Mesenchymal stem cell (in vitro differentiated cells and primary cell): Measurements from ENCODE around the gene CDKN3.

Experiments
- DNase-seq: peaks from one replicate; pipeline ENCODE4 v3.0.0-alpha.2; 2013
- H2AFZ ChIP-seq: one replicate; pipeline ENCODE4 v1.6.1; 2013; ENCODE audit warnings: low read depth, mild to moderate bottlenecking, control low read depth, inconsistent platforms, low read length, moderate library complexity
- H2AK5ac ChIP-seq: 2 replicates; pipeline ENCODE4 v1.6.1; 2013; ENCODE audit warnings: low read length, moderate library complexity, mild to moderate bottlenecking, inconsistent platforms; ENCODE audit not compliant: severe bottlenecking
- H2BK120ac ChIP-seq: one replicate; pipeline ENCODE4 v1.6.1; 2013; ENCODE audit warnings: low read depth, mild to moderate bottlenecking, inconsistent platforms, low read length, moderate library complexity
- H2BK12ac ChIP-seq, 2 experiments: one replicate each; pipeline ENCODE4 v1.6.1; 2013; ENCODE audit warnings: inconsistent platforms in 2 of 2, low read length in 2 of 2, mild to moderate bottlenecking in 2 of 2, moderate library complexity in 2 of 2, control low read depth in 1 of 2
- H2BK15ac ChIP-seq: one replicate; pipeline ENCODE4 v1.6.1; 2013; ENCODE audit warnings: mild to moderate bottlenecking, low read depth, inconsistent platforms; ENCODE audit not compliant: poor library complexity, severe bottlenecking
- H2BK5ac ChIP-seq: 2 replicates; pipeline ENCODE4 v1.6.1; 2013; ENCODE audit warnings: low read depth, mild to moderate bottlenecking, low read length, control low read depth, inconsistent platforms; ENCODE audit not compliant: poor library complexity, severe bottlenecking
- H3K14ac ChIP-seq, 2 experiments: one replicate each; pipeline ENCODE4 v1.6.1; 2013; ENCODE audit warnings: inconsistent platforms in 2 of 2, low read length in 2 of 2, control low read depth in 1 of 2, mild to moderate bottlenecking in 1 of 2, moderate library complexity in 1 of 2
- H3K18ac ChIP-seq, 2 experiments: one replicate each; pipeline ENCODE4 v1.6.1; 2013; ENCODE audit warnings: inconsistent platforms in 2 of 2, low read length in 2 of 2, control low read depth in 1 of 2, low read depth in 1 of 2, mild to moderate bottlenecking in 1 of 2
- H3K23ac ChIP-seq, 2 experiments: one replicate each; pipeline ENCODE4 v1.6.1; 2013; ENCODE audit warnings: inconsistent platforms in 2 of 2, low read length in 2 of 2, mild to moderate bottlenecking in 2 of 2, moderate library complexity in 2 of 2, control low read depth in 1 of 2
- H3K27ac ChIP-seq: 2 replicates; pipeline ENCODE4 v1.5.1; 2013; ENCODE audit warnings: mild to moderate bottlenecking, moderate library complexity, low read length, control low read depth, inconsistent platforms; ENCODE audit not compliant: poor library complexity, severe bottlenecking
- H3K27me3 ChIP-seq, 2 experiments: 2 replicates each; pipeline versions ENCODE4 v1.6.1 to v1.7.0; 2013; ENCODE audit warnings: low read length in 2 of 2, mild to moderate bottlenecking in 2 of 2, moderate library complexity in 2 of 2, control low read depth in 1 of 2, inconsistent platforms in 1 of 2; ENCODE audit not compliant: control insufficient read depth in 1 of 2, insufficient read depth in 1 of 2
- H3K36me3 ChIP-seq, 2 experiments: 2 replicates each; pipeline versions ENCODE4 v1.6.1 to v1.7.0; 2013; ENCODE audit warnings: low read length in 2 of 2, control low read depth in 1 of 2, inconsistent platforms in 1 of 2, low read depth in 1 of 2, mild to moderate bottlenecking in 1 of 2; ENCODE audit not compliant: insufficient read depth in 2 of 2, control insufficient read depth in 1 of 2
- H3K4ac ChIP-seq, 2 experiments: one replicate each; pipeline ENCODE4 v1.6.1; 2013; ENCODE audit warnings: inconsistent platforms in 2 of 2, low read length in 2 of 2, mild to moderate bottlenecking in 2 of 2, moderate library complexity in 2 of 2, control low read depth in 1 of 2, low read depth in 1 of 2
- H3K4me1 ChIP-seq: 2 replicates; pipeline ENCODE4 v1.6.1; 2013; ENCODE audit warnings: low read depth, low read length, control low read depth; ENCODE audit not compliant: control insufficient read depth, insufficient read depth
- H3K4me2 ChIP-seq: 2 replicates; pipeline ENCODE4 v1.6.1; 2013; ENCODE audit warnings: low read length, mild to moderate bottlenecking, inconsistent platforms; ENCODE audit not compliant: poor library complexity, severe bottlenecking
- H3K4me3 ChIP-seq, 2 experiments: 2 replicates each; pipeline versions ENCODE4 v1.5.1 to v1.7.0; 2013; ENCODE audit warnings: low read length in 2 of 2, mild to moderate bottlenecking in 2 of 2, control low read depth in 1 of 2, low read depth in 1 of 2; ENCODE audit not compliant: insufficient read depth in 1 of 2
- H3K79me1 ChIP-seq: replicated peaks from 2 replicates; pipeline ENCODE4 v1.6.1; 2013; ENCODE audit warnings: mild to moderate bottlenecking, control low read depth, low read length, inconsistent platforms; ENCODE audit not compliant: poor library complexity, severe bottlenecking
- H3K9ac ChIP-seq: 2 replicates; pipeline ENCODE4 v1.7.0; 2013; ENCODE audit warnings: mild to moderate bottlenecking, low read length, moderate library complexity
- H3K9me3 ChIP-seq: 2 replicates; pipeline ENCODE4 v1.7.0; 2013; ENCODE audit warnings: mild to moderate bottlenecking, low read length; ENCODE audit not compliant: control insufficient read depth
- H4K8ac ChIP-seq: one replicate; pipeline ENCODE4 v1.6.1; 2013; ENCODE audit warnings: inconsistent platforms, mild to moderate bottlenecking, low read length, moderate library complexity
- H4K91ac ChIP-seq: one replicate; pipeline ENCODE4 v1.6.1; 2013; ENCODE audit warnings: mild to moderate bottlenecking, low read length, inconsistent platforms

CDKN3 gene

DNA sequence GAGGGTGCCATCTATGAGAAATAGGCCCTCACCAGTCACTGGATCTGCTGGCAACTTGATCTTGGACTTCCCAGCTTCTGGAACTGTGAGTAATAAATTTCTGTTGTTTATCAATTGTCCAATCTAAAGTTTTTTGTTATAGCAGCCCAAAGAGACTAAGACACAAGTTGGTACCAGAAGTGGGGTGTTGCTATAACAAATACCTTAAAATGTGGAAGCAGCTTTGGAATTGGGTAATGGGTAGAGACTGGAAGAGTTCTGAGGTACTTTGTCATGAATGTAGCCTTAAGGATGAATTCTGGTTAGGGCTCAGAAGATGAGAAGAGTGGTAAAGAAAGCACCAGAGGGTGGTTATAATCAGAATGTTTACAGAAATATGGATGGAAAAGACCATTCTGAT is 70.5 kb downstream of the CDKN3 start:
- Histone ChIP-seq H4K91ac (no peak overlapping the region), H2BK120ac (no peak overlapping the region), H2BK15ac (no peak overlapping the region), H3K23ac (no peak overlapping the region), H2BK12ac (no peak overlapping the region), H3K27me3 (no peaks in the 10 kb centered on the region), H3K79me1 (no peaks in the 10 kb centered on the region), H4K8ac (no peak overlapping the region), H3K14ac (no peak overlapping the region), H3K18ac (no peak overlapping the region), H3K4me1 (peaks cover 2% of the 10 kb centered on the region), H2AK5ac (no peak overlapping the region), H2AFZ (no peak overlapping the region), H3K9me3 (peaks cover 18% of the 10 kb centered on the region), H3K4me3 (peak overlapping the region in 1 of 2 experiments; percentile 25), H3K4ac (no peak overlapping the region), H3K36me3 (peaks cover 11 to 16% of the 10 kb centered on the region in 2 experiments), H3K27ac (no peak overlapping the region), H3K4me2 (no peak overlapping the region), H2BK5ac (no peak overlapping the region), H3K9ac (no peak overlapping the region)
- DNase-seq = no peak
